Astrocyte (in vitro differentiated cells and primary cell): ENCODE data around the gene C20orf144. TPM values are rescaled to one million over a fixed set of nuclear protein-coding genes. Genes with fewer than 3 reads are reported as not detected.
"Not testable (repeated sequence)": the region's sequence is repeated elsewhere in the genome, so short reads cannot be mapped to it uniquely, and the experiment has no call there.

Experiments used
- DNase-seq: peaks from one replicate; pipeline ENCODE4 v3.0.0-alpha.2; 2010; ENCODE audit warnings: low read depth
- FAIRE-seq: peaks from 2 replicates; lab custom pipeline; 2011; peaks lifted over from hg19 to GRCh38; lab: Jason Lieb, UNC
- H2AFZ ChIP-seq: 2 replicates; pipeline ENCODE4 v1.6.0; 2012; ENCODE audit warnings: low read depth, low read length, inconsistent platforms
- H3K27ac ChIP-seq: 2 replicates; pipeline ENCODE4 v1.5.1; 2011; ENCODE audit warnings: low read depth, low read length, inconsistent platforms
- H3K27me3 ChIP-seq: 2 replicates; pipeline ENCODE4 v1.6.0; 2011; ENCODE audit warnings: low read length, inconsistent platforms; ENCODE audit not compliant: insufficient read depth
- H3K36me3 ChIP-seq: 2 replicates; pipeline ENCODE4 v1.5.1; 2011; ENCODE audit warnings: low read length, inconsistent platforms; ENCODE audit not compliant: insufficient read depth
- H3K4me1 ChIP-seq: 2 replicates; pipeline ENCODE4 v1.5.1; 2011; ENCODE audit warnings: low read length, inconsistent platforms; ENCODE audit not compliant: insufficient read depth
- H3K4me2 ChIP-seq: 2 replicates; pipeline ENCODE4 v1.6.0; 2012; ENCODE audit warnings: low read length, inconsistent platforms
- H3K4me3 ChIP-seq: 2 replicates; pipeline ENCODE4 v1.5.1; 2011; ENCODE audit warnings: low read depth, mild to moderate bottlenecking, low read length, inconsistent platforms; ENCODE audit not compliant: insufficient read depth
- H3K79me2 ChIP-seq: 2 replicates; pipeline ENCODE4 v1.6.0; 2012; ENCODE audit warnings: mild to moderate bottlenecking, low read length, inconsistent platforms; ENCODE audit not compliant: insufficient read depth
- H3K9ac ChIP-seq: 2 replicates; pipeline ENCODE4 v1.6.0; 2012; ENCODE audit warnings: mild to moderate bottlenecking, low read length, inconsistent platforms
- H3K9me3 ChIP-seq: 2 replicates; pipeline ENCODE4 v1.5.1; 2012; ENCODE audit warnings: low read depth, mild to moderate bottlenecking, low read length, inconsistent platforms; ENCODE audit not compliant: insufficient read depth
- H4K20me1 ChIP-seq: 2 replicates; pipeline ENCODE4 v1.6.0; 2012; ENCODE audit warnings: low read length, inconsistent platforms; ENCODE audit not compliant: insufficient read depth
- H3K27ac Mint-ChIP-seq: one replicate; pipeline ENCODE4 v1.8.0; 2021; ENCODE audit warnings: mild to moderate bottlenecking, mixed read lengths; ENCODE audit not compliant: unreplicated experiment
- H3K27me3 Mint-ChIP-seq: one replicate; pipeline ENCODE4 v1.8.0; 2021; ENCODE audit warnings: low read depth, mixed read lengths; ENCODE audit not compliant: unreplicated experiment
- H3K36me3 Mint-ChIP-seq: one replicate; pipeline ENCODE4 v1.8.0; 2021; ENCODE audit warnings: low read depth, mixed read lengths; ENCODE audit not compliant: unreplicated experiment
- H3K4me1 Mint-ChIP-seq: one replicate; pipeline ENCODE4 v1.8.0; 2021; ENCODE audit warnings: low read depth, mixed read lengths; ENCODE audit not compliant: unreplicated experiment
- H3K4me3 Mint-ChIP-seq: one replicate; pipeline ENCODE4 v1.8.0; 2021; ENCODE audit warnings: mild to moderate bottlenecking, moderate library complexity, mixed read lengths; ENCODE audit not compliant: unreplicated experiment
- H3K9me3 Mint-ChIP-seq: one replicate; pipeline ENCODE4 v1.8.0; 2021; ENCODE audit warnings: mild to moderate bottlenecking, mixed read lengths; ENCODE audit not compliant: unreplicated experiment
- CTCF ChIP-seq: IDR thresholded peaks from 2 replicates; pipeline ENCODE4 v1.5.1; 2011; ENCODE audit warnings: low read depth, mild to moderate bottlenecking, inconsistent platforms, low read length, moderate library complexity; ENCODE audit not compliant: insufficient read depth
- EZH2 ChIP-seq: IDR thresholded peaks from 2 replicates; pipeline ENCODE4 v1.6.1; 2012; ENCODE audit warnings: mild to moderate bottlenecking, low read length, inconsistent platforms; ENCODE audit not compliant: insufficient read depth
- total RNA-seq: library from RNA; stranded (reverse); gene quantifications from 2 replicates; pipeline ENCODE4 v1.2.1, GENCODE V29; 2021

The C20orf144 gene
- total RNA-seq, 1 donor from 2014 or later = 0.16 TPM

- Mint-ChIP-seq H3K36me3 (peaks cover 19% of the 10 kb centered on the region), H3K27ac (no peak overlapping the region), H3K27me3 (no peaks in the 10 kb centered on the region), H3K9me3 (no peaks in the 10 kb centered on the region), H3K4me3 (no peak overlapping the region), H3K4me1 (peaks cover 3% of the 10 kb centered on the region)
- no peak overlapping the region for H3K9ac ChIP-seq
- no peak overlapping the region for H3K4me3 ChIP-seq
- peaks cover 73% of the 10 kb centered on the region for H4K20me1 ChIP-seq
- no peaks in the 10 kb centered on the region for H3K9me3 ChIP-seq
- H3K27ac ChIP-seq = no peak overlapping the region
- FAIRE-seq = no peak
- peaks cover 3% of the 10 kb centered on the region for H3K36me3 ChIP-seq
- no peak for DNase-seq
- no peak overlapping the region for H2AFZ ChIP-seq
- H3K27me3 ChIP-seq = no peaks in the 10 kb centered on the region
- TF ChIP-seq CTCF (no peak), EZH2 (no peak)
- no peak overlapping the region for H3K4me2 ChIP-seq
- no peaks in the 10 kb centered on the region for H3K79me2 ChIP-seq
- H3K4me1 ChIP-seq = peaks cover 21% of the 10 kb centered on the region
Observed at GRCh38 chr20:33645072-33645358, 17.1 kb upstream of the C20orf144 start.

- H3K9me3 ChIP-seq = no peaks in the 10 kb centered on the region
- H3K27ac ChIP-seq = no peak overlapping the region
- Mint-ChIP-seq H3K4me3 (no peak overlapping the region), H3K4me1 (peaks cover 3% of the 10 kb centered on the region), H3K36me3 (peaks cover 19% of the 10 kb centered on the region), H3K27ac (no peak overlapping the region), H3K9me3 (no peaks in the 10 kb centered on the region), H3K27me3 (no peaks in the 10 kb centered on the region)
- H3K9ac ChIP-seq = no peak overlapping the region
- no peak overlapping the region for H2AFZ ChIP-seq
- H3K79me2 ChIP-seq = no peaks in the 10 kb centered on the region
- H3K27me3 ChIP-seq = no peaks in the 10 kb centered on the region
- H3K36me3 ChIP-seq = peaks cover 3% of the 10 kb centered on the region
- FAIRE-seq (no peak), DNase-seq (no peak)
- peaks cover 76% of the 10 kb centered on the region for H4K20me1 ChIP-seq
- no peak overlapping the region for H3K4me3 ChIP-seq
- no peak for TF ChIP-seq EZH2
- no peak for TF ChIP-seq CTCF
- H3K4me1 ChIP-seq = peaks cover 21% of the 10 kb centered on the region
- H3K4me2 ChIP-seq = no peak overlapping the region
Observed at GRCh38 chr20:33645396-33645795, 16.7 kb upstream of the C20orf144 start.

GRCh38 chr20:33646191-33646590, 15.9 kb upstream of the C20orf144 start:
- H3K4me1 ChIP-seq = peaks cover 21% of the 10 kb centered on the region
- no peaks in the 10 kb centered on the region for H3K9me3 Mint-ChIP-seq
- peaks cover 3% of the 10 kb centered on the region for H3K36me3 ChIP-seq
- no peak for DNase-seq
- no peak overlapping the region for H3K4me3 ChIP-seq
- TF ChIP-seq EZH2 = no peak
- no peak for TF ChIP-seq CTCF
- no peak overlapping the region for H3K9ac ChIP-seq
- FAIRE-seq = no peak
- H2AFZ ChIP-seq = no peak overlapping the region
- no peaks in the 10 kb centered on the region for H3K27me3 ChIP-seq
- no peaks in the 10 kb centered on the region for H3K27me3 Mint-ChIP-seq
- H3K4me2 ChIP-seq = no peak overlapping the region
- H3K27ac ChIP-seq = no peak overlapping the region
- peaks cover 76% of the 10 kb centered on the region for H4K20me1 ChIP-seq
- no peaks in the 10 kb centered on the region for H3K9me3 ChIP-seq
- H3K4me3 Mint-ChIP-seq = no peak overlapping the region
- H3K27ac Mint-ChIP-seq = no peak overlapping the region
- peaks cover 3% of the 10 kb centered on the region for H3K4me1 Mint-ChIP-seq
- peaks cover 16% of the 10 kb centered on the region for H3K36me3 Mint-ChIP-seq
- no peaks in the 10 kb centered on the region for H3K79me2 ChIP-seq

GRCh38 chr20:33646959-33647602, 15.0 kb upstream of the C20orf144 start:
- not testable (repeated sequence) for H3K36me3 ChIP-seq, H3K27me3 ChIP-seq, H3K27me3 Mint-ChIP-seq, H3K27ac ChIP-seq, H2AFZ ChIP-seq, H3K79me2 ChIP-seq, H3K9me3 ChIP-seq, H3K9me3 Mint-ChIP-seq, H3K9ac ChIP-seq, FAIRE-seq, H3K27ac Mint-ChIP-seq, H3K4me1 Mint-ChIP-seq, H3K4me3 Mint-ChIP-seq, DNase-seq, H3K4me3 ChIP-seq
- peaks cover 16% of the 10 kb centered on the region for H3K36me3 Mint-ChIP-seq
- peaks cover 75% of the 10 kb centered on the region for H4K20me1 ChIP-seq
- peaks cover 21% of the 10 kb centered on the region for H3K4me1 ChIP-seq
- H3K4me2 ChIP-seq = peak overlapping the region; percentile 55
